RWPE2 (cell line): ENCODE results near the gene TRMT11.

Experiments
- ATAC-seq: fragments of 200-7000 bp; cut with Tn5 transposase; 3 replicates; pipeline ENCODE4 v1.9.1; 2021; ENCODE audit warnings: low read depth
- DNase-seq: peaks from one replicate; pipeline ENCODE4 v3.0.0-alpha.2; 2020; ENCODE audit warnings: low spot score
- H3K27ac ChIP-seq: fragments of 450-650 bp; 2 replicates; pipeline ENCODE4 v1.5.1; 2017; ENCODE audit warnings: mild to moderate bottlenecking; ENCODE audit not compliant: poor library complexity, severe bottlenecking
- H3K27me3 ChIP-seq: fragments of 250-450 bp; sonication (Bioruptor Pico); 2 replicates; pipeline ENCODE4 v1.5.1; 2021; ENCODE audit warnings: mild to moderate bottlenecking, moderate library complexity; ENCODE audit not compliant: insufficient read depth, poor library complexity, severe bottlenecking
- H3K36me3 ChIP-seq: fragments of 250-450 bp; sonication (Bioruptor Pico); 2 replicates; pipeline ENCODE4 v1.5.1; 2020; ENCODE audit warnings: low read depth, mild to moderate bottlenecking, moderate library complexity
- H3K4me1 ChIP-seq: fragments of 250-450 bp; sonication (Bioruptor Pico); 2 replicates; pipeline ENCODE4 v1.5.1; 2021; ENCODE audit warnings: mild to moderate bottlenecking, moderate library complexity; ENCODE audit not compliant: insufficient read depth, poor library complexity, severe bottlenecking
- H3K4me3 ChIP-seq: fragments of 250-450 bp; sonication (Bioruptor Pico); 2 replicates; pipeline ENCODE4 v1.5.1; 2021; ENCODE audit warnings: mild to moderate bottlenecking, moderate library complexity; ENCODE audit not compliant: severe bottlenecking
- H3K9me3 ChIP-seq: fragments of 250-450 bp; sonication (Bioruptor Pico); 2 replicates; pipeline ENCODE4 v1.5.1; 2021; ENCODE audit warnings: mild to moderate bottlenecking, moderate library complexity; ENCODE audit not compliant: severe bottlenecking
- CTCF ChIP-seq: fragments of 450-650 bp; IDR thresholded peaks from one replicate; pipeline ENCODE4 v1.5.1; 2017; ENCODE audit warnings: mild to moderate bottlenecking, moderate library complexity; ENCODE audit not compliant: poor library complexity, severe bottlenecking

TRMT11 gene

GRCh38 chr6:125951323-125951722 lies 35.0 kb upstream of the TRMT11 start:
- Histone ChIP-seq H3K27me3 (no peaks in the 10 kb centered on the region), H3K9me3 (no peaks in the 10 kb centered on the region), H3K27ac (no peak overlapping the region), H3K36me3 (no peaks in the 10 kb centered on the region), H3K4me1 (peaks cover 33% of the 10 kb centered on the region), H3K4me3 (no peak overlapping the region)
- ATAC-seq, result no peak
- TF ChIP-seq CTCF, result no peak
- DNase-seq, result no peak

GRCh38 chr6:125952764-125953501 lies 33.4 kb upstream of the TRMT11 start:
- TF ChIP-seq CTCF, result no peak
- Histone ChIP-seq H3K4me1 (peaks cover 23% of the 10 kb centered on the region), H3K27me3 (no peaks in the 10 kb centered on the region), H3K9me3 (no peaks in the 10 kb centered on the region), H3K36me3 (no peaks in the 10 kb centered on the region), H3K4me3 (no peak overlapping the region), H3K27ac (no peak overlapping the region)
- no peak for DNase-seq
- ATAC-seq, result no peak

GRCh38 chr6:125953502-125953875 lies 32.9 kb upstream of the TRMT11 start:
- Histone ChIP-seq H3K9me3 (no peaks in the 10 kb centered on the region), H3K27me3 (no peaks in the 10 kb centered on the region), H3K36me3 (no peaks in the 10 kb centered on the region), H3K27ac (no peak overlapping the region), H3K4me1 (peaks cover 25% of the 10 kb centered on the region), H3K4me3 (no peak overlapping the region)
- peak; percentile 68 for TF ChIP-seq CTCF
- ATAC-seq (peak; percentile 31), DNase-seq (peak; percentile 69)

GRCh38 chr6:125954735-125955339 lies 31.5 kb upstream of the TRMT11 start:
- TF ChIP-seq CTCF, result no peak
- Histone ChIP-seq H3K36me3 (no peaks in the 10 kb centered on the region), H3K4me1 (peaks cover 23% of the 10 kb centered on the region), H3K27ac (no peak overlapping the region), H3K27me3 (no peaks in the 10 kb centered on the region), H3K9me3 (no peaks in the 10 kb centered on the region), H3K4me3 (no peak overlapping the region)
- ATAC-seq (no peak), DNase-seq (no peak)

- H3K4me3 ChIP-seq, result peak overlapping the region; percentile 85
- no peak for TF ChIP-seq CTCF
- peaks cover 15% of the 10 kb centered on the region for H3K4me1 ChIP-seq
- H3K36me3 ChIP-seq, result no peaks in the 10 kb centered on the region
- ATAC-seq (no peak), DNase-seq (no peak)
- no peaks in the 10 kb centered on the region for H3K27me3 ChIP-seq
- H3K27ac ChIP-seq, result no peak overlapping the region
- H3K9me3 ChIP-seq, result no peaks in the 10 kb centered on the region
Observed at GRCh38 chr6:125955973-125956372, 30.4 kb upstream of the TRMT11 start.
